Measurements from ENCODE around the gene ZNF512.
"Not testable (repeated sequence)": the region's sequence is repeated elsewhere in the genome, so short reads cannot be mapped to it uniquely, and the experiment has no call there.

The ZNF512 gene

DNA sequence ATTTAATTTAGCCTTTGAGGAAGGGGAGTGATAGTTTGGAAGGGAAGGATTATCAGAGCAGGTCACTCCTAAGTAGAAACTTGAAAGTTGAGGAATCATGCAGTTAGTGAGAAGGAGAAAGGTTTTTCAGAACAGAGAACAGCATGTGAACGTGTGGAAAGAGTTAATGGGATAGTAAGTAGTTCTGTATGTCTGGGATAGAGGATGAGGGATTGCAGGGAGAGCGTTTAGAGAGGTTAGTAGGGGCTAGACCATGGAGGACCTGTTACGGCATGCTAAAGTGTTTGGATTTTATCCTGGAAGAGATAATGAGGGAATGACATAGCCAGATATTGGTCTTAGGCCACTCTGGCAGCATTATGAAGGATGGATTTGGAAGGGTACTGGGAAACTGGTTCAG lies 1.8 kb downstream of the ZNF512 start:
- TF ChIP-seq, protein P1, sequence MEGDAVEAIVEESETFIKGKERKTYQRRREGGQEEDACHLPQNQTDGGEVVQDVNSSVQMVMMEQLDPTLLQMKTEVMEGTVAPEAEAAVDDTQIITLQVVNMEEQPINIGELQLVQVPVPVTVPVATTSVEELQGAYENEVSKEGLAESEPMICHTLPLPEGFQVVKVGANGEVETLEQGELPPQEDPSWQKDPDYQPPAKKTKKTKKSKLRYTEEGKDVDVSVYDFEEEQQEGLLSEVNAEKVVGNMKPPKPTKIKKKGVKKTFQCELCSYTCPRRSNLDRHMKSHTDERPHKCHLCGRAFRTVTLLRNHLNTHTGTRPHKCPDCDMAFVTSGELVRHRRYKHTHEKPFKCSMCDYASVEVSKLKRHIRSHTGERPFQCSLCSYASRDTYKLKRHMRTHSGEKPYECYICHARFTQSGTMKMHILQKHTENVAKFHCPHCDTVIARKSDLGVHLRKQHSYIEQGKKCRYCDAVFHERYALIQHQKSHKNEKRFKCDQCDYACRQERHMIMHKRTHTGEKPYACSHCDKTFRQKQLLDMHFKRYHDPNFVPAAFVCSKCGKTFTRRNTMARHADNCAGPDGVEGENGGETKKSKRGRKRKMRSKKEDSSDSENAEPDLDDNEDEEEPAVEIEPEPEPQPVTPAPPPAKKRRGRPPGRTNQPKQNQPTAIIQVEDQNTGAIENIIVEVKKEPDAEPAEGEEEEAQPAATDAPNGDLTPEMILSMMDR (IDR thresholded peaks at IDR 0.05; ENCODE audit: borderline replicate concordance, insufficient read depth, low read depth, low read length), result no peak
- H3K4me3 ChIP-seq (ENCODE audit: low read depth, low read length), result no peak overlapping the region

DNA sequence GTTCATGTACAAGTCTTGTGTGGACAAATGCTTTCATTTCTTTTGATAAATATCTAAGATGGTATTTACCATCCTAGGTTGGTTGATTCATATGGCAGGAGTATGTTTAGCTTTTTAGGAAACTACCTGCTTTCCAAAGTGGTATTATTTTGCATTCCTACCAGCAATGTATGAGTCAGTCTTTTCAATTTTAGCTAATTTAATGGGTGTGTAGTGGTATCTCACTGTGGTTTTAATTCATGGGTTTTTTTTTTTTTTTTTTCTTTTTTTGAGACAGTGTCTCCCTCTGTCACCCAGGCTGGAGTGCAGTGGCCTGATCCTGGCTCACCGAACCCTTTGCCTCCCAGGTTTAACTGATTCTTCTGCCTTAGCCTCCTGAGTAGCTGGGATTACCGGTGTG lies 4.2 kb downstream of the ZNF512 start:
- H3K4me3 ChIP-seq (ENCODE audit: low read depth, low read length), result no peak overlapping the region
- TF ChIP-seq, protein P1 (IDR thresholded peaks at IDR 0.05; ENCODE audit: borderline replicate concordance, insufficient read depth, low read depth, low read length), result no peak

DNA sequence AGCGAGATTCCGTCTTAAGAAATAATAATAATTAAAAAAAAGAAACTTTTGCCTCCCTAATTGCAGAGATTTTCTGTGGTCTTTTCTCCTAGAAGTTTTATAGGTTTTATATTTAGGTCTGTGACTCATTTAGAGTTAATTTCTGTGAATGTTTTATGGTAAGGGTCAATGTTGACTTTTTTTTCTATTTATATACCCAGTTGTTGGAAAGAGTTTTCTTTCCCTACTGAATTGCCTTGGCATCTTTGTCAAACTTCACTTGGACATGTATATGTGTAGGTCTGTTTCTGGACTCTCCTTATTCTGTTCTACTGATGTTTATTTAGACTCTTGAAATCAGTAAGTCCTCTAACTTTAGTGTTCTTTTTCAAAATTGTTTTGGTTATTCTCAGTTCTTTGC lies 5.5 kb downstream of the ZNF512 start:
- TF ChIP-seq, protein P1 (IDR thresholded peaks at IDR 0.05; ENCODE audit: borderline replicate concordance, insufficient read depth, low read depth, low read length), result no peak
- no peak overlapping the region for H3K4me3 ChIP-seq (ENCODE audit: low read depth, low read length)

DNA sequence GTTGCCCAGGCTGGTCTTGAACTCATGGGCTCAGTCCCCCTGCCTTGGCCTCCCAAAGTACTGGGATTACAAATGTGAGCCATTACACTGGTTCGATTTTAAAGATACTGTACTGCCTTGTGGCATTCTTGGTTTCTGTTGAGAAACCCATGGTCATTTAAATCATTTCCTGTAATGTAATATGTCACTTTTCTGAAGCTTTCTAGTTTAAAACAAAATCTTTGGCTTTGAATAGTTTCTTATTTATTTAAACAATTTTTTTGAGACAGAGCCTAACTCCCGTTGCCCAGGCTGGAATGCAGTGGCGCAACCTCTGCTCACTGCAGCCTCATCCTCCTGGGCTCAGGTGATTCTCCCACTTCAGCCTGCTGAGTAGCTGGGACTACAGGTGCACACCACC lies 8.9 kb downstream of the ZNF512 start:
- TF ChIP-seq, protein P1 (IDR thresholded peaks at IDR 0.05; ENCODE audit: borderline replicate concordance, insufficient read depth, low read depth, low read length), result no peak
- no peak overlapping the region for H3K4me3 ChIP-seq (ENCODE audit: low read depth, low read length)

DNA sequence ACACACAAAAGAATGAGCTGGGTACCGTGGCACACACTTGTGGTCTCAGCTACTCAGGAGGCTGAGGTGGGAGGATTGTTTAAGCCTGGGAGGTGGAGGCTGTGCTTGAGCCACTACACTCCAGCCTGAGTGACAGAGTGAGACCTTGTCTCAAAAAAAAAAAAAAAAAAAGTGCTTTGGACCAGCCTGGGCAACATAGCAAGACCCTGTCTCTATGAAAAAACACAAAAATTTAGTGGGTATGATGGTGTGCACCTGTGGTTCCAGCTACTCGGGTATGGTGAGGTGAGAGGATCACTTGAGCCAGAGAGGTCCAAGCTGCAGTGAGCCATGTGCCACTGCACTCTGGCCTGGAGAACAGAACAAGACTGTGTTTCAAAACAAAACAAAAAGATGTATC lies 10.4 kb downstream of the ZNF512 start:
- TF ChIP-seq, protein P1 (IDR thresholded peaks at IDR 0.05; ENCODE audit: borderline replicate concordance, insufficient read depth, low read depth, low read length), result no peak
- no peak overlapping the region for H3K4me3 ChIP-seq (ENCODE audit: low read depth, low read length)

- not testable (repeated sequence) for H3K4me3 ChIP-seq (ENCODE audit: low read depth, low read length)
Measured at GRCh38 chr2:27594020-27594703, 11.3 kb downstream of the ZNF512 start.

GRCh38 chr2:27595412-27595811 lies 12.6 kb downstream of the ZNF512 start:
- H3K4me3 ChIP-seq (ENCODE audit: low read depth, low read length), result not testable (repeated sequence)

DNA sequence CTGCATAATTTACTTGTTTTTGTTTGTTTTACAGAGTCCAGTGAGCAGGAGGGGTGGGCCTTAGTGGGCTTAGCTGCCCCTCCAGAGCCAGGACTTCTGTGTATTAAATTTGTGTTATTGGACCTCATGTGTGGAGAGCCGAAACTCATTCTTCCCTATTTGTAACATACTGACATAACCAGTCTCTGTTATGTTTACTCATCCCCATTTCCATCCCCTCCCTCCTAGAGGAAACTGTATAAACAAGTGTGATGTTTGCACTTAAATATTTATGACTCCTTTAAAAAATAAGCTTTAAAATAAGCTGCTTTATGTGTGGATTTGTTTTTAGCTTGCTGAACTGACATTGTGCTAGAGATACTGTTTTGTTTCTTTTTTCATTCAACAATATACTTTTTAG lies 13.8 kb downstream of the ZNF512 start:
- TF ChIP-seq, protein P1 (IDR thresholded peaks at IDR 0.05; ENCODE audit: borderline replicate concordance, insufficient read depth, low read depth, low read length), result no peak
- no peak overlapping the region for H3K4me3 ChIP-seq (ENCODE audit: low read depth, low read length)

Measured in GM12875 (cell line).